CD4-positive, alpha-beta T cell treated with Interleukin-1 beta for 1 hour (primary cell): ENCODE data around the gene MUC6.
A peak's percentile ranks its signal among the peaks of the same experiment; 100 is the strongest.

ENCODE experiments used
- DNase-seq, 2 donors: peaks; one replicate each; pipeline ENCODE4 v3.0.0-alpha.2; 2020 to 2022

The MUC6 gene

DNA sequence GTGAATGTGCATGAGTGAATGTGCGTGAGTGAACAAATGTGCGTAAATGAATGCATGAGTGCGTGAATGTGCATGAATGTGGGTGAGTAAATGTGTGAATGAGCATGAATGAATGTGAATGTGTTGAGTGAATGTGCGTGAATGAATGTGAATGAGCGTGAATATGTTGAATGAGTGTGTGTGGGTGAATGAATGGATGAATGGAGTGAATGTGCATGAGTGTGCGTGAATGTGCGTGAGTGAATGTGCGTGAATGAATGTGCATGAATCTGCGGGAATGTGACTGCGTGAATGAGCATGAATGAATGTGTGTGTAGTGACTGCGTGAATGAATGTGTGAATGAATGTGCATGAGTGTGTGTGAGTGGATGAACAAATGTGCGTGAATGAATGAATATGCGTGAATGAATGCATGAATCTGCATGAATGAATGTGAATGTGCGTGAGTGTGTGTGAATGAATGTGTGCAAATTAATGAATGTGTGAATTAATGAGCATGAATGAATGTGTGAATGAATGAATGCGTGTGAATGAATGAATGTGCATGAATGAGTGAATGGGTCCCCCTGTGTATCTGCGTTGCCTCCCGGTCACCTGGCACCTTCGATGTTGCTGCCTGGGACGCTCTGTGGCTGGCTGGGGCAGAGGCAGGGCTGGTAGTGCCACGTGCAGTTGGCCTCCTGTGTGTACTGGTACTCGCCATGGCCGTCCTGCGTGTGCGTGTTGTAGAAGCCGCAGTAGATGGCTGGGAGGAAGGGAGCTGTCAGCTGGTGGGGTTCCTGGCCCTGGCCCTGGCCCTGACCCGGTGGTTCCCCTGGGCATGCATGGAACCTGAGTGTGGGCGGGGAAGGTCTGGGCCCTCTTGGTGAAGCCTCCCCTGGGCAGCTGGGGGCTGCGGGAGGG is 13.4 kb downstream of the MUC6 start:
- no peak for DNase-seq

DNA sequence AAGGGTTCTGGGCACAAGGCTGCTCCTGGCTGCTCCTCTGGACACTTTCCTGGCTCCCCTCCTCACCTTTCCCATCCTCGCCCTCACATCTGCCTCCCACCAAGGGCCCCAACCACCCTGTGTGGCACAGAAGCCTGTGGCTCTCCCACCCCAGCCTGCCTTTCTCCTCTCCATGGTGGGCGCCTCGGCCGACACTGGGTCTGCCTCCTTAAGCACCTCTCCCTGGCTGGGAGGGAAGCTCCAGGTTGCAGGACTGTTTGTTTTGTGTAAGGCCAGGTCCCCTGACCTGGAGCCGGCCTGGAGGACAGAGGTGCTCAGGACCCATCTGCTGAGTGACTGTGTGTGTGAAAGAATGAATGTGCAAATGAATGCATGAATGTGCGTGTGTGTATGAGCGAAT is 14.1 kb downstream of the MUC6 start:
- no peak for DNase-seq

- DNase-seq: no peak
Measured at GRCh38 chr11:1020211-1020905, 16.2 kb downstream of the MUC6 start.

DNA sequence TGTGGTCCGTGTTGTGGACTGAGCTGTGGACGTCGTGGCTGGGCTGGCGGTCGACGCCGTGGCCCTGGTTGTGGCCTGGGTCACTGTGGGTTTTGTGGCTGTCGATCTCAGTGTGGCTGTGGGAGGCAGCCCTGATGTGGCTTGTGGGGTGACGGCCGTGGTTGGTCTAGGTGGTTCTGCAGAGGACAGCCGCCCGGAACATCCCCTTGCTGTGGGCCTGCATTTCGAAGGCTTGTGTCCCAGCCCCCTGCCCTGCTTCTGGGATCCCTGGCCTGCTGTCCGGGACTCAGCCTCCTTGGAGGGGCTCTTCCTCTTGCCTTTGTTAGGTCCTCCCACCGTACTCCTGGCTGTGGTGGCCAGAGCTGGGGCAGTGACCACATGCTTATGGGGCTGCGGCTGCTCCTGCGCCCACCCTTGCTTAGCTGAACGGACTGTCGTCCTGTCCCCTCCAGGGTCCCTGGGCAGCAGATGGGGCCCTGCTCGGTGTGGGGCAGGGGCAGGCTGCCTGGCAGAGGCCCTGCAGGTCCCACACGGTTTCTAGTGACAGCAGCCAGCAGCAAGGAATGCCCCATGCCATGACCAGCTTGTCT is 17.1 kb downstream of the MUC6 start:
- DNase-seq: no peak

- DNase-seq: no peak
Measured at GRCh38 chr11:1018091-1018490, 18.4 kb downstream of the MUC6 start.

- DNase-seq: no peak
Measured at GRCh38 chr11:1017269-1018005, 19.1 kb downstream of the MUC6 start.

GRCh38 chr11:1016610-1017126 is 19.9 kb downstream of the MUC6 start:
- peak in 1 of 2 donors; percentile 3 for DNase-seq

- DNase-seq: no peak
Measured at GRCh38 chr11:1015826-1016545, 20.5 kb downstream of the MUC6 start.

GRCh38 chr11:1015064-1015463 is 21.5 kb downstream of the MUC6 start:
- DNase-seq: no peak

DNA sequence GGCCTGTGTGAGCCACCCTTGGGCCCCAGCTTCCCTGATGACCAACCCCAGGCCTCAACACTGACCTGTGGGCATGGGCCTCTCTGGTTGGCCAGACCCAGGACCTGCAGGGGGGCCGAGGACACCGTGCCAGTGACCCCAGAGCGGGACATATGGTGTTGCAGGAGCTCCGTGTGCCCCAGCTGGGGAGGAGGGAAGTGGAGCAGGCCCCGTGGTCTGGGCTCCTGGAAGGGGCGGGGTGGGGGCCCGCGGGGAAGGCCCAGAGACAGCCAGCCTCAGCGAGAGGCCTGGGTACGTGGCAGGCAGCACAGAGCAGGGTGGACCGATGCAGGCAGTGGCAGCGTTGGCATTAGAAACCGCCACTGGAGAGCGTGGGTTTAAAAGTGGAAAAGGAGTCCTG is 22.2 kb downstream of the MUC6 start:
- no peak for DNase-seq

- no peak for DNase-seq
Measured at GRCh38 chr11:1013631-1013935, 22.9 kb downstream of the MUC6 start.

DNA sequence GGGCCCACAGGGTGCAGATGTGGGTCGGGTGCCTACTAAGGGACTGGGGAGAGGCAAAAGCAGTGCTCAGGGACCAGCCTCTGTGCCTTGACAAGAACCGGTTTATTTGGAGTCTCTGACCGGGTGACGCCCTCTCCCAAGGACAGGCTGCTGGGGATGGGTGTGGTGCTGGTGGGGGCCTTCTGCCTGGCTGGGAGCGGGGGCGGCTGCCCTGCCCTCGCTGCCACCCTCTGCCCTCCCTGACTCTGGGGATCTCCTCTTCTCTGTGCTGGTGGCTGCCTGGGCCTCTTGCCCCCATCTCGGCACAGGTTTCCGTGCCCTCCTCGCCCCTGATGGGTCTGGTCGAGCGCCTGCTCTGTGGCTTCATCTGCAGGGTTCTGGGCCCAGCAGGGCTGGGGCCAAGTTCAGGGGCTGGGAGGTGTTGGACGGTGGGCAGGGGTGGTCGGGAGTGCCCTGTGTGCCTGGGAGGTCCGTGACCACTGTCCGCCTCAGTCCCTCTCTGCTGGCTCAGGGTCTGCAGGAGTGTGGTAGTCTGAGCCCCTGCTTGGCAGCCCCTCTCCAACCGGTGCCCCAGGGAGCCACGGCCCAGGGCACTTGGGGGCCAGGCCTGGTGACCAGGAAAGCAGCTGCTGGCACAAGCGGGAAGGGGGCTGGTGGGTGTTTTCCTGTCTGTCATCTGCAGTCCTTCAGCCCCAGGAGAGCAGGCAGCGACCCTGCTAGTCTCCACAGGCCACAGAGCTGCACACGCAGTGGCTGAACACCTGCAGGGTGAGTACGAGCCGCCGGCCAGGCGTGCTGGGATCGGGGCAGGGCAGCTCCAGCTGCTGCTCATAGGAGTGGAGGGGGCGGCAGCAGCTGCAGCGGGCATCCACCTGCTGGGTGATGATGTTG is 23.5 kb downstream of the MUC6 start:
- DNase-seq: no peak

GRCh38 chr11:1012291-1012690 is 24.2 kb downstream of the MUC6 start:
- DNase-seq: no peak

DNA sequence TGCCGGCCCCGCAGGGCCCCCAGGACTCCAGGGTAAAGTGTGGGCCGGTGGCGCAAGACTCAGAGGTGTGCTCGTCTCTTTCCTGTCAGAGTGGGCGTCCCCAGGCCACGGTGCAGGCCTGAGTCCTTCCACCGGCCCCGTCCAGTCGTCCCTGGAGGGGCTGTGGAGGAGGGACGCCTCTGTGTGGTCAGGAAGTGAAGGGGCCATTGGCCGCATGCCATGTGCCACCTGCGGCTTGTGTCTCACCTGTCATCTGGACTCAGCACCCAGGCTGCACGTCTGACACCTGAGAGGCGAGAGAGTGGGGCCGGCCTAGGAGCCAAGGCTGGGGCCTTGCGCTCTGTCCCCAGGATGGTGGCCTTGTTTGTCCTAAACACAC is 25.2 kb downstream of the MUC6 start:
- DNase-seq: no peak

GRCh38 chr11:1010551-1011319 is 25.8 kb downstream of the MUC6 start:
- DNase-seq: no peak

DNA sequence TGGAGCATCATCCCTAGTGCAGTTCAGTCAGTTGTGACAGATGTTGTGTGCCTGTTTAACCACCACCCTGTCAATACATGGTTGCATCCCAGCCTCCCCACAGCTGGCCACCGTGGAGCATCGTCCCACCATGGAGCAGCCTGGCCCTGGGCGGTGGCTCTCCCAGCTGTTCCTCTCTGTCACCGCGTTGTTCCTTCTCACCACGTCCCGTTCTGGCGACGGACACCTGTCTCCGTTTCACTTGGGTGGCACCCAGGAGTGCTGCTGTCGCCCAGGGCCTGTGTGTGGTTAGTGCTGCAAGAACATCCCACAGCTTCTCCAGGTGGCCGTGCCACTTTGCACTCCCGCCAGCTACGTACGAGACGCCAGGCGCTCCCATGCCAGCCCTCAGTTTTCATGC is 26.5 kb downstream of the MUC6 start:
- no peak for DNase-seq

DNA sequence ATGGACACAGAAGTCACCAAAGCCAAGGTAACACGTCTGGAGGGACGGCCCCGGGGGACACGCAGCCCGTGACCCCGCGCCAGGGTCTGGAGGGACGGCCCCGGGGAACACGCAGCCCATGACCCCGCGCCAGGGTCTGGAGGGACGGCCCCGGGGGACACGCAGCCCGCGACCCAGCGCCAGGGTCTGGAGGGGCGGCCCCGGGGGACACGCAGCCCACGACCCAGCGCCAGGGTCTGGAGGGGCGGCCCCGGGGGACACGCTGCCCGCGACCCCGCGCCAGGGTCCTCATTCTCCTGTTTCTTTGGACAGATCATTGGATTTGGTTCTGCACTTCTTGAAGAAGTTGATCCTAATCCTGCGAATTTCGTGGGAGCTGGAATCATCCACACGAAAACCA is 27.1 kb downstream of the MUC6 start:
- no peak for DNase-seq

DNA sequence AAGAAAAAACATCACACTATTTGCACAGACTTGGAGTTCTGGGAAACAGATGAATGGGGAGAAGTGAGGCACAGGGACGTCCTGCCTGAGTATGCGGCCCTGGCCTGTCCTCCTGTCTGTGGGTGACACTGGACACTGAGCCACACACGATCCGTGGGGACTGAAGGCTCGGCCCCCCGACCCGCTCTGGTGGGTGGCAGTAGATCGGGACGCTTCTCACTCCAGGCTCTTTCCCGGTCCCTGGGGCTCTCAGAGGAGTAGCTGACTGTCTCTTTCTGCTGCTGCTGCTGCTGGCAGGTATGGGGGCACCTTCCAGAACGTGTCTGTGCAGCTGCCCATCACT is 27.7 kb downstream of the MUC6 start:
- no peak for DNase-seq

- no peak for DNase-seq
Measured at GRCh38 chr11:1008001-1008802, 28.3 kb downstream of the MUC6 start.

DNA sequence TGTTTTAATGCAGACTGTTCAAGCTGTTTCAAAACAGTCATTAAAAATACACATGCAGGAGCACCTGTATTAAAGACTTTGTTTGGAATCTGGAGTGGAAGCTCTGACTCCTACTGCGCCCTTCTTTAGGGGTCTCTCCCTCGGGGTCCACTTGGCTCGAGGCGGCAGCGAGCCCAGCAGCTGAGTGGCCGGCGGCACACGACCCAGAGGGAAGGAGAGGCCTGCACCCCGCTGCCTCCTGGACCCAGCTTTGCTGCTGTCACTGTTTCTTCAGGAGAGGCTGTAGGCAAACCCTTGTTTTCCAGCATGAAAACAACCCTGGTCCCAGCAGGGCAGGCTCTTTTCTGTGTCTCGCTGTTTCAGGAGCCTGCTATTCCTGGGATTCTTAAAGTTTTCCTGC is 29.2 kb downstream of the MUC6 start:
- no peak for DNase-seq
